Endometrium (tissue), 2 donors: Measurements from ENCODE around the gene SLC9A8.
"Not testable (repeated sequence)": the region's sequence is repeated elsewhere in the genome, so short reads cannot be mapped to it uniquely, and the experiment has no call there.

ENCODE experiments used
- FAIRE-seq: peaks from 2 replicates; lab custom pipeline; 2012; peaks lifted over from hg19 to GRCh38; lab: Jason Lieb, UNC
- donor health status: control.
- donor health status: control.

The SLC9A8 gene

GRCh38 chr20:49893242-49894072 is 80.8 kb downstream of the SLC9A8 start:
- no peak for FAIRE-seq

DNA sequence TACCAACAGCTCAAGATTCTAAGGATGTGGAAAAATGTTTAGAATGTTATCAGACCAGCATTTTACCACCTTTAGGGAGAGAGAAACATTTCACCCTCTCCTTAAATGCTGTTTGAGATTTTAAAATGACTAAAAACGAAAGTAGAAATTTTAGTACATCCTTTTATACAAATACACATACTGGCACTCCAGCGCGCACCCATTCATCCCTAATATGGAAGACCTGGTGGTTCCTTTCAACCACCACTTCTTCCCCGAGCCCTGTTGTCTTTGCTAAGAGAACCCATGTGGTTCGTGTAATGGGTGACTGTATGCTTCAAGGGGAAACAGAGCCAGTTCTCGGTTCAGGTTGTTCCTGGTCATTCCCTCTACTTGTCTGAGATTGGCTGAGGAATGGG is 81.4 kb downstream of the SLC9A8 start:
- FAIRE-seq = no peak

DNA sequence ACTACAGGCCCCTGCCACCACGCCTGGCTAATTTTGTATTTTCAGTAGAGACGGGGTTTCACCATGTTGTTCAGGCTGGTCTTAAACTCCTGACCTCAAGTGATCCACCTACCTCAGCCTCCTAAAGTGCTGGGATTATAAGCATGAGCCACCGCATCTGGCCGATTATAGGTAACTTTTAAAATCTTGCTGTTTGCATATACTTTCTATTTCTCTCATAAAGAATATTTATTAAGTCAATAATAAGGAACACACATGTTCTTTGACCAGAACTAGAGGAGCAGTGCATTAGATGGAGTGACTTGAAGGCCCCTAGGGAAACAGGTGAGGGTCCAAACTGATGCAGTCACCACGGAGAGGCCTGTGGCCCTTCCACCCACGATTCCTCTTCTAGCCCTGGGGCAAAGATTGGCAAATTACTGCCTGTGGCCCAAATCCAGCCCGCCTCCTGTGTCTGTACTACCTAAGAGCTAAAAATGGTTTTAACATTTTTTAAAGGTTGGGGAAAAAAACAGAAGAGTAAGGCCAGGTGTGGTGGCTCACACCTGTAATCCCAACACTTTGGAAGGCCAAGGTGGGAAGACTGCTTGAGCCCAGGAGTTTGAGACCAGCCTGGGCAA is 83.0 kb downstream of the SLC9A8 start:
- FAIRE-seq = not testable (repeated sequence)

DNA sequence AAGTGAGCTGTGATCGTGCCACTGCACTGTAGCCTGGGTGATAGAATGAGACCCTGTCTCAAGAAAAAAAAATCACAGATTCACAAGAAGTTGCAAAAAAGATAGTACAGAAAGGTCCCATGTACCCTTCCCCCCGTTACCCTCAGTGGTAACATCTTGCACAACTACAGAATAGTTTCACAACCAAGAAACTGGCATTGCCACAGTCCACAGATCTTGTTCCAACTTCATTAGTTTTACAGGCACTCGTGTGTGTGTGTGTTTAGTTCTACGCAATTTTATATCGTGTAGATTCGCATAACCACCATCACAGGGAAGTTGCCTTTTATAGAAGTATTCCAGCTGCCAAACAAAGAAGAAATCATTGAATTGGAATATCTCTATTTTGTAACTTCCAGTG is 83.6 kb downstream of the SLC9A8 start:
- no peak for FAIRE-seq

- FAIRE-seq = no peak
Measured at GRCh38 chr20:49899541-49900383, 87.1 kb downstream of the SLC9A8 start.

GRCh38 chr20:49901588-49901987 is 89.0 kb downstream of the SLC9A8 start:
- no peak for FAIRE-seq

GRCh38 chr20:49904440-49905214 is 92.0 kb downstream of the SLC9A8 start:
- FAIRE-seq = no peak

DNA sequence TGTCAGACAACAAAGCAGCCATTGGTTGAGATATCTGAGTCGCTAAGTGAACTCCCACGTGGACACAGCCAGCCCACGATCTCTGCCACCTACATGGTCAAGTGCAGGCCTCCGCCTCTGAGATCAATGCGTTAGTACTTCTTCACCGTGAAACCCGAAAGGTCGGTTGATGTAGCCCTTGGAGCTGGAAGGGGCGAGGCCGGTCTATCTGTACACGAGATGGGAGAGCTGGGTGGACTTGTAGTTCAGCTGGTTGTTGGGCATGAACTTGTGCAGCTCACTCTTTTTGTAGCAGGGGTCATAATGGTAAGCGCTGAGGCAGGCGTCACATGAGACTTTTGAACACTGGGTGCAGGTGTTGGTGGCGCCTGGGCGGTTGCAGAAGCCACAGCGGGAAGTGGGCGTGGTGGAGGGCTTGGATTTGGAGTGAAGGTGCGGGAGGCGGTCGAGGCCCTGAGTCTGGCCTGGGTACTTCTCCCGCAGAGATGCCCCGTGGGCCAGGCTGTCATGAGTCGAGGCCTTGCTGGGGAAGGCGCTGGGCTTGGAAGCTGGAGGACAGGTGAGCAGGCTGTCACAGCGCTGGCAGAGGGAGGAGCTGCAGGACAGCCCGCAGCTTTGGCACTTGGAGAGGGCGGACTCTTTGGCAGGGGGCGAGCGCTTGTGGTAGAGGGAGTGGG is 92.9 kb downstream of the SLC9A8 start:
- FAIRE-seq = no peak

GRCh38 chr20:49906101-49906604 is 93.5 kb downstream of the SLC9A8 start:
- no peak for FAIRE-seq

- no peak for FAIRE-seq
Measured at GRCh38 chr20:49906615-49907154, 94.1 kb downstream of the SLC9A8 start.

DNA sequence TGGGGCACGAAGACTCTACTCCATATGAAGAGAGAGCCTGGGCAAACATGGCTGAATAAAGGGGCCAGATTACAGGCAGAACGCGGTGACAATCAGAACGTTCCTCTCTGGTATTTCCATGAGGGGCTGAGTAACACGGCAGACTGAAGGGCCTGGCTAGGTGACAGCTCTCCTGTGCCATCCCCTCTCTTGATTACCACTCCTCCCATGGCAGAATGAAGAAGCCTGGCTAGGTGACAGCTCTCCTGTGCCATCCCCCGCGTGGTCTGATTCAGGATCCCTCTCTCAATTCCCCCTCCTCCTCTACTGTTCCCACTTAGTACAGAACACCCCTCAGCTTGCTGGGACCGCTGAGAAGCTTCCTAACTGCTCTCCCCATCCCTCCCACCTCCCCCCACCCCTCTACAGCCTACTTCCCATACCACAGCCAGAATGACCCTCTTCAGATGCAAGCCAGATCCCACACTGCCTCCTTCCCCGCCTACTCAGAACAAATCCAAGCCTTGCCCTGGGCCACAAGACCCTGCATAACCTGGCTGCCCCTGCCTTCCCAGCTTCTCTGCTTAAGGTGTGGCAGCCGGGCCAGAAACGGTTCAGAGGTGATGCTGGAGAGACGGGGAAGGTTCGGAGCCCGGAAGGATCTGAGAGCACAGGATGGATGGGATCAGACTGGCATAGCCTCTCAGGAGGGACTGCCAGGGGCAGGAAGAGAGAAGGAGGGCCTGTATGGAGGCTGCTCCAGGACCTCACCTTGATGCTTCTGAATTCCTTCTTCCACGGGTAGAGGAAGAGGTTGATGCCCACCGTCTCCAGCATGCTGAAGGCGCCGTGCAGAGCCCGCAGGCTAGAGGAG is 95.0 kb downstream of the SLC9A8 start:
- no peak for FAIRE-seq

DNA sequence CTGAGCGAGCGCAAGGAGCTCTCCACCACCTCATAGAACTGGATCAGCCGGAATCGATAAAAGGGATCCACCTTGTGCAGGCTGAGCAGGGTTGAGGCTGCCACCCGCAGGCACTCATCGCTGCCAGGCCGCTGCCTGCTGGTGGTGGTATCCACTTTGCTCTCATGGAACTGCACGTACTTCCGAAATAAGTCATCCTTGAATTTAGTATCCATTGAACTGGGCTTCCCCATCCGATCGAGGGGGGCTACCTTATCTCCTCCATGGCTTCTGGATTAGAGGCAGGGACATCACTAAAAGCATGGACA is 95.6 kb downstream of the SLC9A8 start:
- FAIRE-seq = no peak

- no peak for FAIRE-seq
Measured at GRCh38 chr20:49909499-49910339, 97.1 kb downstream of the SLC9A8 start.

GRCh38 chr20:49910340-49910706 is 97.7 kb downstream of the SLC9A8 start:
- no peak for FAIRE-seq

- FAIRE-seq = no peak
Measured at GRCh38 chr20:49913399-49914047, 100.9 kb downstream of the SLC9A8 start.

DNA sequence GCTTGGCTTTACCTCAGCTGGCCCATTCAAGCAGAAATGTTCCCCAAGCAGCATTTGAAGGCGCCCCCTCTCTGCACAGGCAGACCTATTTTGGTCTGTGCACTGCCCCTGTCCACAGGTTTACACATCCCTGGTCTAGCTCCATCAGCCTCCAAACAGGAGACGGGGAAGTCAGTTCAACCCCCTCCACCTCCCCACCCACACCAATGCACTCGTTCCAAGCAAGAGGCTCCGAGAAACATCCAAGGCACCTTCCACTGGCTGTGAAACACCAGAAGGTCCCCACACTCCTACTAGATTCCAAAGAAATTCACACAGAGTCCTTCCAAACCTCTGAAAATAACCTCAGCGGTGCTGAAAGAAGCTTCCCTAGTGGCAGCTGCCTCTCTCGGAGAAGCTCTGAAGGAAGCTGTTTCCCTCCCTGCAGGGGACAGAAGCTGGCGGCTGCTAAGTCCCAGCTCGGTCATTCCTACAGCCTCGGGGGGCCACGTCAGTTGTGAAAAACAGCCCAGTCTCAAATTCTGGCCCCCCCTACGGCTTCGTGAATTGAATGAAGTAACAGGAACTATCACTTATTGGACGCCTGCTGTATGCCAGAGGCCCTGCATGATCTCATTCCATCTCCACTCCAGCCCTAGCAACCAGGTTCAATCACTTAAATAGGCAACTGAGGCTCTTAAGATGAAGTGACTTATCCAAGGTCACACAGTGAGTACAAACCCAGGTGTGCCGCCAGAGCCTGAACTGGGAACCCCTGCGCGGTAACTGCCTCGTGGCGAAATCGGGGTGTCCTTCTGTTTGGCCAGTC is 101.9 kb downstream of the SLC9A8 start:
- FAIRE-seq = no peak

GRCh38 chr20:49915118-49915379 is 102.4 kb downstream of the SLC9A8 start:
- FAIRE-seq = no peak
